ENCODE measurements around the gene RARRES1.
A peak's percentile ranks its signal among the peaks of the same experiment; 100 is the strongest.

RARRES1 gene

DNA sequence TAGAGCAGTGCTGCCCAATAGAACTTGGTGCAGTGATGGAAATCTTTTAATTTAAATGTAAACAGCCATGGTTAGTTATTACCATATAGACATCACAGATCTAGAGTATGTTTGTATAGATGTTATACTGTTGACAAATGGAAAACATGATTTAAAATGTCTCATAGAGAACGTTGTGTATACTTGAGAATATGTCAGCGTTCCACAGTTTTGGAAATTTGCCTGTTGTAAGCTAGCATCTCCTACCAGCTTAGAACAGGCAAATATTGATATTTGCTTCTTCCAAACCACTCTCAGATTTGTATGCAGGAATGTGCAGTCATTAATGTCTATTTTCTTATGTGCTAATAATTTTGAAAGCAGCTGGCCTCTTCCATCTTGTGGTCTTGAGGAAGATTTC lies 51.4 kb downstream of the RARRES1 start:
- no peak for DNase-seq

- no peak for DNase-seq
These were observed 52.7 kb downstream of the RARRES1 start for GRCh38 chr3:158679547-158680000.

- DNase-seq: no peak
These were observed 53.6 kb downstream of the RARRES1 start for GRCh38 chr3:158678687-158679086.

- DNase-seq: no peak
These were observed 59.8 kb downstream of the RARRES1 start, which contains the start of gene LXN for GRCh38 chr3:158672215-158673176. TSS of gene LXN (minus strand) at chr3:158672648. CDS start at chr3:158672478, 170 bp downstream.

- DNase-seq: no peak
These were observed 60.4 kb downstream of the RARRES1 start for GRCh38 chr3:158671821-158672214.

GRCh38 chr3:158668506-158668905 lies 63.8 kb downstream of the RARRES1 start:
- DNase-seq: no peak

- no peak for DNase-seq
These were observed 65.8 kb downstream of the RARRES1 start for GRCh38 chr3:158666416-158666815.

DNA sequence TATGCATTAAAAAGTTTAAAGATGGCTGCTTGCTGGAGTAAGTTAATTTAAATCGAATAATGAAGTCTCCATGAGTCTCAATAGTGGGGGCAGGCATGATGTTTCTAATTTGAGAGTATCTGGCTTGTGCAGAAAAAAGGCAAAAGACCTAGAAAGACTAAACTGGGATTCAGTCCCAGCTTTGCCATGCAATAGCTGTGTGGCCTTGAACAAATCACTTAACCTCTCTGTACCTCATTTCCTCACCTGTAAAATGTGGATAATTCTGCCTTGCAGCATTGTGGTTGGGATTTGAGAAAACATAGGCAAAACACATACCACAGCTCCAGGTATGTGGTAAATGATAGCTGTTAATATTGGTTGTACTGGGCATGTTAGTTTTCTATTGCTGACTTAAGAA lies 68.4 kb downstream of the RARRES1 start:
- no peak for DNase-seq

- no peak for DNase-seq
These were observed 69.0 kb downstream of the RARRES1 start for GRCh38 chr3:158663246-158663645.

- DNase-seq: no peak
These were observed 71.5 kb downstream of the RARRES1 start for GRCh38 chr3:158660711-158661110.

- DNase-seq: peak; percentile 41
These were observed 72.6 kb downstream of the RARRES1 start for GRCh38 chr3:158659454-158660237.

GRCh38 chr3:158658889-158659288 lies 73.4 kb downstream of the RARRES1 start:
- DNase-seq: no peak

DNA sequence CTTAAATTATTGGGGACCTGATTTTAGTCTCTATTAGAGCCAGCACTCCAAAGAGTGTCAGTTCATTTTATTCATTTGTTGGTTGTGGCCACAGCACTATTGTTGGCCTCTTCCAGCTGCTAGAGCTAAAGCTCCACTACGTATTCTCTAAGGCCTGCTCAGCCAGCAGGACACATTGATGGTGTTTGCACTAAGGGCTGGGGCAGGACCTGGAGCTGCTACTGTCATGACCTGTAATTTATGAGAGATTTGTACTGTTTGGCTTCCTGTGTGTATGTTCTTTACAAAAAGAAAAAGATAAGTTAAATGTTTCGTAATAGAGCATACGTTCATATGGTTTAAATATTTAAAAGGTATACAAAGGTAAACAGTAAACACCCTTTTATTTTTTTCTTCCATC lies 79.8 kb downstream of the RARRES1 start:
- no peak for DNase-seq

GRCh38 chr3:158651192-158651591 lies 81.1 kb downstream of the RARRES1 start:
- no peak for DNase-seq

DNA sequence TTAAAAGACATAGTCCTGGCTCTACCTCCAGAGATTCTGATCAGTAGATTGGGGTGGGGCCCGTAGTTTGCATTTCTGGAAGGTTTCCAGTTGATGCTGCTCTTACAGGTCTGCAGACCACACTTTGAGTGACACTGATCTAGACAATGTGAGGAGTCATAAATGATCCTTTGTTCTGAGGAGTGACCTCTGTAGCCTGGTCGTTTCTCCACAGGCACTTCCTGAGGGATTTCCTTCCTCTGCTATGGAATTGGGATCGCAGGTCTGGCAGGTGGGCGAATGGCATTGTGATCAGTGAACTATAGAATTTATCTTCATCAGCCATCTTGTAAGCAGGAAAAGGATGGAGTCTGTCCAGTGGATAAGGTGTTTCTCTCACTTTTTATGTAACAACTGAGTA lies 82.5 kb downstream of the RARRES1 start:
- no peak for DNase-seq
